Ishikawa (cell line): ENCODE data around the gene ATP9B.

Experiments
- CEBPB ChIP-seq: IDR thresholded peaks from 2 replicates; pipeline ENCODE4 v1.6.1; 2012
- EP300 ChIP-seq: IDR thresholded peaks from 2 replicates; pipeline ENCODE4 v1.6.1; 2012; ENCODE audit warnings: borderline replicate concordance
- MAX ChIP-seq: IDR thresholded peaks from 2 replicates; pipeline ENCODE4 v1.6.1; 2012
- NFIC ChIP-seq: IDR thresholded peaks from 2 replicates; pipeline ENCODE4 v1.6.1; 2012
- RAD21 ChIP-seq: IDR thresholded peaks from 2 replicates; pipeline ENCODE4 v1.6.1; 2012; ENCODE audit warnings: low read depth
- REST ChIP-seq: IDR thresholded peaks from 2 replicates; pipeline ENCODE4 v1.6.1; 2012; ENCODE audit warnings: low read depth, mild to moderate bottlenecking
- TAF1 ChIP-seq: IDR thresholded peaks from 2 replicates; pipeline ENCODE4 v1.6.1; 2012; ENCODE audit warnings: low read depth, mild to moderate bottlenecking
- ZBTB7A ChIP-seq: IDR thresholded peaks from 2 replicates; pipeline ENCODE4 v1.6.1; 2012; ENCODE audit warnings: low read depth

DNA sequence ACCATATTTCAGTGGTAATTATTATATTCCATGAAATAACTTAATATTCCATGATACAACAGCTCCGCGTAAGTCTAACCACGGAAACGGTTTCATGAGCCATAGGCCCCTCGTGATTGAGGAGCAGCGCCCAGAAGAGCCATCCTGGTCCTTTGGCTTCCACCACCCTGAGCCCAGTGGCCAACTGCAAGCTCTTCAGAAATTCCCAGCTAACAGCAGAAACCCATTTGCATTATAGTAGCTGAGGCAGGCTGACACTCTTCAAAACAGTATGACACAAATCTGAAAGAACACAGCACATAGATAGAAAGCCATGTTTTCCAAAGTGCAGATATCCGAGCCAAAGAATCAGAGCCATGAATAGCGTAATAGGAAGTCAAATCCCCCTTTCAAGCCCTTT, 205.6 kb downstream of the ATP9B start:
- TF ChIP-seq MAX: no peak
- no peak for TF ChIP-seq RAD21
- no peak for TF ChIP-seq EP300
- no peak for TF ChIP-seq ZBTB7A
- no peak for TF ChIP-seq CEBPB
- TF ChIP-seq TAF1: no peak
- TF ChIP-seq REST: no peak
- no peak for TF ChIP-seq NFIC
